Measurements from ENCODE around the gene AQP9. TPM values are rescaled to one million over a fixed set of nuclear protein-coding genes. Genes with fewer than 3 reads are reported as not detected.

AQP9 gene
- total and polyA plus RNA-seq, 2 experiments from 2014 or later: 0.57 to 0.60 TPM

DNA sequence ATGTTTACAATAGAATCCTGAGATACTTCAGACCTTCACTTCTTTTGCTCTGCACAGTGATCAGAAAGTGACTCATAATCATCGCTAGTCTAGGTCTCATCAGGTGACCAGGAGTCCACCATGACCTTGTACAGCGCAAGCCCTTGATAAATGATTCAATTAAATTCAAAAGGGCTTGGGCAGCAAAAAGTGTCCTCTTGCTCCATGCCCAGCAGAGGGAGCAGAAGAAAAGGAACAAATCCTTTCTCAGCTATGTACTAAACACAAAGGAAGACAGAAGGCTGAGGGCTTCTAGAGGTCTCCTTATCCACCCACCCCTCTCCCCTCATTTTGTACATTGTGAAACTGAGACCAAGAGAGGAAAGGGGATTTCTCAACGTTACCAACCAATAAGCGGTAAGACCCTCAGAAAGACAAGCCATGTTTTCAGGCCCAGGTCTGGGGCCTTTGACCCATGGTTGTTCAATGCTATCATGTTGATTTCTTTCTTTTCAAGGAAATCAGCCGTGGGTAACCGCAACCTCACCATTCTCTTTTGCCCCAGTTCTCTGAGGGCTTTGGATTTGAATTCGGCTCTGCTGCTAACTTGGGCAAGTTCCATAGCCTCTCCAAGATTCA is 74.8 kb downstream of the AQP9 start:
- no peak overlapping the region for H2AFZ ChIP-seq
- 91% methylated on average over 7 of the region's 7 CpGs for WGBS (ENCODE audit: low lambda C conversion rate, missing lambda C conversion rate)
- peak; percentile 61 for DNase-seq (ENCODE audit: low spot score)
- no peaks in the 10 kb centered on the region for H3K9me2 ChIP-seq (replicated peaks; ENCODE audit: insufficient read depth)
- H3K36me3 ChIP-seq (replicated peaks; ENCODE audit: insufficient read depth, low read depth): no peaks in the 10 kb centered on the region
- H3K79me2 ChIP-seq: no peaks in the 10 kb centered on the region
- H4K20me1 ChIP-seq (ENCODE audit: insufficient read depth, poor library complexity, severe bottlenecking): no peaks in the 10 kb centered on the region
- no peak overlapping the region for H3K27ac ChIP-seq
- H3K4me3 ChIP-seq: no peak overlapping the region
- H3K4me1 ChIP-seq (ENCODE audit: insufficient read depth): no peaks in the 10 kb centered on the region
- H3K9me3 ChIP-seq (ENCODE audit: low read depth): no peaks in the 10 kb centered on the region
- H3K4me2 ChIP-seq: no peak overlapping the region
- TF ChIP-seq EZH2phosphoT487 (IDR thresholded peaks at IDR 0.05; ENCODE audit: low read depth, severe bottlenecking, unreplicated experiment) (no peak), EZH2 (IDR thresholded peaks at IDR 0.05; ENCODE audit: borderline replicate concordance) (no peak)
- TF ChIP-seq, protein P1, sequence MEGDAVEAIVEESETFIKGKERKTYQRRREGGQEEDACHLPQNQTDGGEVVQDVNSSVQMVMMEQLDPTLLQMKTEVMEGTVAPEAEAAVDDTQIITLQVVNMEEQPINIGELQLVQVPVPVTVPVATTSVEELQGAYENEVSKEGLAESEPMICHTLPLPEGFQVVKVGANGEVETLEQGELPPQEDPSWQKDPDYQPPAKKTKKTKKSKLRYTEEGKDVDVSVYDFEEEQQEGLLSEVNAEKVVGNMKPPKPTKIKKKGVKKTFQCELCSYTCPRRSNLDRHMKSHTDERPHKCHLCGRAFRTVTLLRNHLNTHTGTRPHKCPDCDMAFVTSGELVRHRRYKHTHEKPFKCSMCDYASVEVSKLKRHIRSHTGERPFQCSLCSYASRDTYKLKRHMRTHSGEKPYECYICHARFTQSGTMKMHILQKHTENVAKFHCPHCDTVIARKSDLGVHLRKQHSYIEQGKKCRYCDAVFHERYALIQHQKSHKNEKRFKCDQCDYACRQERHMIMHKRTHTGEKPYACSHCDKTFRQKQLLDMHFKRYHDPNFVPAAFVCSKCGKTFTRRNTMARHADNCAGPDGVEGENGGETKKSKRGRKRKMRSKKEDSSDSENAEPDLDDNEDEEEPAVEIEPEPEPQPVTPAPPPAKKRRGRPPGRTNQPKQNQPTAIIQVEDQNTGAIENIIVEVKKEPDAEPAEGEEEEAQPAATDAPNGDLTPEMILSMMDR (IDR thresholded peaks at IDR 0.05; ENCODE audit: poor library complexity): peak; percentile 64
- H3K27me3 ChIP-seq: no peaks in the 10 kb centered on the region

DNA sequence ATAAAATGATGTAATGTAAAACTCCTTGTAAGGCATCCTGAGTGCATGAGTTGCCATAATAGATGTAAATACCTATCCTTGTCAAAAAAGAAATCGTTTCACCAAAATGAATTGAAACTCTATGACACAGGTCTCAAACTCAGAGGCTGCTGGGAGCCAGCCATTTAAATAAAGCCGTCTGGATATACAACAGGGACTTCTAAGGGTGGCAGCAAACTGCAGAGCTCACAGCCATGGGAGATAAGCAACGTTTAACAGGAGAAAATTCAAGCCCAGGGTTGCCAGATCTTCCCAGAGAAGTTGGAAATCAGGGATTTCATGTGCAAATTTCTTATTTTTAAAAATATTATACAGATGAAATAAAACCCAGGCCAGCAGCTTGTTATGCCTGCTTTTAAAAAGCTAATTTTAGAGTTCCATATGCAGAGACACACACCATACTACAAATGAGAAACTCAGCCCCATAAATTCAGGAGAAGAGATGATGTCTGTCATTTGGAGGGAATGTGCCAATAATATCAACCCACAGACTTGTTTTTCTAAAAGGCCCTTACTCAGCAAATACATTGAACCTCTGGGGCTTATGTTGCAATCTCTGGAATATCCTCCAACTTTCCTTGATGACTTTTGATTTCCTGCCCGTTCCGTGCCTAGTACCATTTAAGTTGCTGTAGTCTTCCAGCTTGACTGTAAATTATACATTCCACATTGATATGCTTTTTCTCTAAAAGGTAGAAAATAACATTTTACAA is 75.6 kb downstream of the AQP9 start:
- H3K4me1 ChIP-seq (ENCODE audit: insufficient read depth): no peaks in the 10 kb centered on the region
- H3K79me2 ChIP-seq: no peaks in the 10 kb centered on the region
- 58% methylated on average over 5 of the region's 5 CpGs for WGBS (ENCODE audit: low lambda C conversion rate, missing lambda C conversion rate)
- no peak overlapping the region for H2AFZ ChIP-seq
- no peaks in the 10 kb centered on the region for H3K9me2 ChIP-seq (replicated peaks; ENCODE audit: insufficient read depth)
- no peak for DNase-seq (ENCODE audit: low spot score)
- H4K20me1 ChIP-seq (ENCODE audit: insufficient read depth, poor library complexity, severe bottlenecking): no peaks in the 10 kb centered on the region
- H3K27me3 ChIP-seq: no peaks in the 10 kb centered on the region
- no peaks in the 10 kb centered on the region for H3K9me3 ChIP-seq (ENCODE audit: low read depth)
- TF ChIP-seq, protein P1 (IDR thresholded peaks at IDR 0.05; ENCODE audit: poor library complexity): no peak
- TF ChIP-seq EZH2 (IDR thresholded peaks at IDR 0.05; ENCODE audit: borderline replicate concordance): no peak
- no peak overlapping the region for H3K4me3 ChIP-seq
- no peak overlapping the region for H3K4me2 ChIP-seq
- no peaks in the 10 kb centered on the region for H3K36me3 ChIP-seq (replicated peaks; ENCODE audit: insufficient read depth, low read depth)
- H3K27ac ChIP-seq: no peak overlapping the region

- DNase-seq (ENCODE audit: low spot score): no peak
- no peaks in the 10 kb centered on the region for H3K9me3 ChIP-seq (ENCODE audit: low read depth)
- H3K36me3 ChIP-seq (replicated peaks; ENCODE audit: insufficient read depth, low read depth): no peaks in the 10 kb centered on the region
- no peak overlapping the region for H2AFZ ChIP-seq
- H4K20me1 ChIP-seq (ENCODE audit: insufficient read depth, poor library complexity, severe bottlenecking): no peaks in the 10 kb centered on the region
- no peaks in the 10 kb centered on the region for H3K79me2 ChIP-seq
- H3K9me2 ChIP-seq (replicated peaks; ENCODE audit: insufficient read depth): no peaks in the 10 kb centered on the region
- no peak overlapping the region for H3K27ac ChIP-seq
- H3K4me1 ChIP-seq (ENCODE audit: insufficient read depth): no peaks in the 10 kb centered on the region
- no peak overlapping the region for H3K4me3 ChIP-seq
- TF ChIP-seq EZH2phosphoT487 (IDR thresholded peaks at IDR 0.05; ENCODE audit: low read depth, severe bottlenecking, unreplicated experiment): no peak
- no peak for TF ChIP-seq EZH2 (IDR thresholded peaks at IDR 0.05; ENCODE audit: borderline replicate concordance)
- TF ChIP-seq, protein P1 (IDR thresholded peaks at IDR 0.05; ENCODE audit: poor library complexity): no peak
- no peak overlapping the region for H3K4me2 ChIP-seq
- H3K27me3 ChIP-seq: no peaks in the 10 kb centered on the region
- WGBS (ENCODE audit: low lambda C conversion rate, missing lambda C conversion rate): 86% methylated on average over 11 of the region's 11 CpGs
These were observed 76.6 kb downstream of the AQP9 start for GRCh38 chr15:58214591-58215340.

All from hepatocyte (in vitro differentiated cells).